Measurements from ENCODE around the gene TRAF7.

- TF ChIP-seq CTCF (conservative IDR thresholded peaks at IDR 0.05) (no peak), ZFX (IDR thresholded peaks at IDR 0.05) (no peak)
Observed at GRCh38 chr16:2204416-2205103, 49.0 kb downstream of the TRAF7 start.
